Upper lobe of left lung (tissue), 6 donors: ENCODE measurements around the gene ADORA3. TPM values are rescaled to one million over a fixed set of nuclear protein-coding genes. Genes with fewer than 3 reads are reported as not detected.
A peak's percentile ranks its signal among the peaks of the same experiment; 100 is the strongest.

Experiments
- ATAC-seq, 2 donors: fragments of 200-7000 bp; cut with Tn5 transposase; one replicate each; pipeline ENCODE4 v1.9.1; 2022; ENCODE audit warnings: mild to moderate bottlenecking in 2 of 2, moderate library complexity in 2 of 2; ENCODE audit not compliant: low FRiP score in 2 of 2
- DNase-seq, 2 donors: peaks; one replicate each; pipeline ENCODE4 v3.0.0-alpha.2; 2019 to 2020
- H3K27ac ChIP-seq, 4 donors: fragments of 200-600 bp; sonication (generic); one replicate each; pipeline ENCODE4 v1.5.1; 2016 to 2019
- H3K27me3 ChIP-seq, 4 donors: fragments of 200-600 bp; sonication (generic); one replicate each; pipeline ENCODE4 v1.5.1; 2017 to 2019
- H3K36me3 ChIP-seq, 4 donors: fragments of 200-600 bp; sonication (generic); one replicate each; pipeline ENCODE4 v1.5.1; 2016 to 2019
- H3K4me1 ChIP-seq, 4 donors: fragments of 200-600 bp; sonication (generic); one replicate each; pipeline ENCODE4 v1.5.1; 2018 to 2019
- H3K4me3 ChIP-seq, 4 donors: fragments of 200-600 bp; sonication (generic); one replicate each; pipeline ENCODE4 v1.5.1; 2017 to 2019; ENCODE audit warnings: mild to moderate bottlenecking in 2 of 4, moderate library complexity in 1 of 4
- H3K9me3 ChIP-seq, 4 donors: fragments of 200-600 bp; sonication (generic); one replicate each; pipeline ENCODE4 v1.5.1; 2018 to 2019
- EP300 ChIP-seq, 4 donors: sonication (generic); formaldehyde crosslinking; IDR thresholded peaks; one replicate each; pipeline ENCODE4 v1.5.1; 2017; ENCODE audit warnings: antibody characterized with exemption in 4 of 4, control low read depth in 2 of 4
- POLR2A ChIP-seq, 4 donors: fragments of 450-650 bp; IDR thresholded peaks; one replicate each; pipeline ENCODE4 v1.5.1; 2016 to 2017; ENCODE audit warnings: antibody characterized with exemption in 4 of 4, mild to moderate bottlenecking in 2 of 4
- POLR2AphosphoS5 ChIP-seq, 2 donors: sonication (generic); formaldehyde crosslinking; IDR thresholded peaks; one replicate each; pipeline ENCODE4 v1.5.1; 2017; ENCODE audit warnings: antibody characterized with exemption in 2 of 2
- WGBS, 2 donors: methylation state at CpG; one replicate each; pipeline ENCODE4 v1.1.5; 2017 to 2018; 5-methylcytosine and 5-hydroxymethylcytosine counted together
- total RNA-seq, 6 donors: library from RNA; depleted of rRNA in 4 of 6; stranded (reverse); fragments of >200 nt in 4 of 6; gene quantifications; one replicate each; pipeline versions ENCODE4 v1.1.0 to v1.2.1, GENCODE V29; 2016 to 2021
- TF ChIP-seq, protein P1 (sequence below), 6 experiments: fragments of 450-650 bp in 4 of 6; fragments of 200-600 bp in 2 of 6; sonication (generic) in 2 of 6; IDR thresholded peaks; one replicate each; pipeline ENCODE4 v1.5.1; 2016 to 2019; ENCODE audit warnings: antibody characterized with exemption in 6 of 6
- donor health status: DM: no; HTN: no; CAD: no; lungs with moderate emphysema.
- donor health status: DM: no; HTN: yes; CAD: no; lungs with severe emphysema.

The ADORA3 gene
- total RNA-seq, 6 donors from 2014 or later = 2.1 to 10.0 (median 7.3) TPM

- DNase-seq (peak in 1 of 2 donors; percentile 35), ATAC-seq (no peak)
- Histone ChIP-seq H3K9me3 (no peaks in the 10 kb centered on the region), H3K4me3 (no peak overlapping the region), H3K36me3 (no peaks in the 10 kb centered on the region), H3K27me3 (no peaks in the 10 kb centered on the region), H3K27ac (peak overlapping the region; percentile 67 to 82 (median 80)), H3K4me1 (peaks cover 0 to 10% (median 4%) of the 10 kb centered on the region in 4 donors)
- no peak for TF ChIP-seq POLR2A (IDR thresholded peaks at IDR 0.05)
- TF ChIP-seq, protein P1, sequence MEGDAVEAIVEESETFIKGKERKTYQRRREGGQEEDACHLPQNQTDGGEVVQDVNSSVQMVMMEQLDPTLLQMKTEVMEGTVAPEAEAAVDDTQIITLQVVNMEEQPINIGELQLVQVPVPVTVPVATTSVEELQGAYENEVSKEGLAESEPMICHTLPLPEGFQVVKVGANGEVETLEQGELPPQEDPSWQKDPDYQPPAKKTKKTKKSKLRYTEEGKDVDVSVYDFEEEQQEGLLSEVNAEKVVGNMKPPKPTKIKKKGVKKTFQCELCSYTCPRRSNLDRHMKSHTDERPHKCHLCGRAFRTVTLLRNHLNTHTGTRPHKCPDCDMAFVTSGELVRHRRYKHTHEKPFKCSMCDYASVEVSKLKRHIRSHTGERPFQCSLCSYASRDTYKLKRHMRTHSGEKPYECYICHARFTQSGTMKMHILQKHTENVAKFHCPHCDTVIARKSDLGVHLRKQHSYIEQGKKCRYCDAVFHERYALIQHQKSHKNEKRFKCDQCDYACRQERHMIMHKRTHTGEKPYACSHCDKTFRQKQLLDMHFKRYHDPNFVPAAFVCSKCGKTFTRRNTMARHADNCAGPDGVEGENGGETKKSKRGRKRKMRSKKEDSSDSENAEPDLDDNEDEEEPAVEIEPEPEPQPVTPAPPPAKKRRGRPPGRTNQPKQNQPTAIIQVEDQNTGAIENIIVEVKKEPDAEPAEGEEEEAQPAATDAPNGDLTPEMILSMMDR (IDR thresholded peaks at IDR 0.05) = no peak
- TF ChIP-seq POLR2AphosphoS5 (IDR thresholded peaks at IDR 0.05) = no peak
- no peak for TF ChIP-seq EP300 (IDR thresholded peaks at IDR 0.05)
- 79 to 98% methylated on average over 7 of the region's 7 CpGs for WGBS, 2 donors
Measured at GRCh38 chr1:111491070-111491469, 12.4 kb downstream of the ADORA3 start.

- no peaks in the 10 kb centered on the region for H3K36me3 ChIP-seq
- no peak overlapping the region for H3K4me3 ChIP-seq
- ATAC-seq (no peak), DNase-seq (no peak)
- TF ChIP-seq POLR2A (IDR thresholded peaks at IDR 0.05) (no peak), EP300 (IDR thresholded peaks at IDR 0.05) (no peak), POLR2AphosphoS5 (IDR thresholded peaks at IDR 0.05) (no peak)
- TF ChIP-seq, protein P1 (IDR thresholded peaks at IDR 0.05) = no peak
- peaks cover 0 to 10% (median 4%) of the 10 kb centered on the region in 4 donors for H3K4me1 ChIP-seq
- no peaks in the 10 kb centered on the region for H3K9me3 ChIP-seq
- H3K27me3 ChIP-seq = no peaks in the 10 kb centered on the region
- WGBS, 2 donors = 81 to 87% methylated on average over 4 of the region's 4 CpGs
- peak overlapping the region; percentile 67 to 82 (median 80) for H3K27ac ChIP-seq
Measured at GRCh38 chr1:111490220-111490619, 13.2 kb downstream of the ADORA3 start.

DNA sequence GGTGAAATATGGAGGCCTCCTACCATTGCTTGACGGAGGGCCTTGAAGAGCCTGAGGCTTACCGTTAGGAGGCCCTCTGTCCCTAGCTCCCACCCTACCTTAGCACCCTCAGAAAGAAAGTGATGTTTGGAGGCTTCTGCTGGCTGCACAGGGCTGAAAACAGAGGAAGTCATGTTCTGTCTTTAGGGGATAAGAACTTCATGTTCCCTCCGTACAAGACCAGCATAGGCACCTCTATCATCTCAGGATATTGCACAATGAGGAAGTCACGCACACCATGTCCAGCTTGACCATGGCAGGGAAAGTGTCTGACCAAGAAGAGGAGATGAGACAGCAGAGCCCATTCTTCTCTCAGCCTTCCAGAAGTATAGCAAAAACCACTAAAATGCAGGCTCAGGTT is 13.8 kb downstream of the ADORA3 start:
- WGBS, 2 donors = 57 to 62% methylated on average over 4 of the region's 4 CpGs
- Histone ChIP-seq H3K9me3 (no peaks in the 10 kb centered on the region), H3K4me1 (peaks cover 0 to 10% (median 4%) of the 10 kb centered on the region in 4 donors), H3K36me3 (no peaks in the 10 kb centered on the region), H3K27ac (peak overlapping the region; percentile 67 to 82 (median 80)), H3K4me3 (no peak overlapping the region), H3K27me3 (no peaks in the 10 kb centered on the region)
- ATAC-seq = peak; percentile 73 to 86
- peak in 1 of 2 donors; percentile 64 for DNase-seq
- TF ChIP-seq POLR2AphosphoS5 (IDR thresholded peaks at IDR 0.05) (peak; percentile 85 to 88), EP300 (IDR thresholded peaks at IDR 0.05) (peak in 3 of 4 donors; percentile 65 to 98 (median 75)), POLR2A (IDR thresholded peaks at IDR 0.05) (peak in 1 of 4 donors; percentile 79)
- TF ChIP-seq, protein P1 (IDR thresholded peaks at IDR 0.05) = no peak

GRCh38 chr1:111488669-111489068 is 14.8 kb downstream of the ADORA3 start:
- Histone ChIP-seq H3K27ac (peak overlapping the region in 3 of 4 donors; percentile 32 to 82 (median 81)), H3K9me3 (no peaks in the 10 kb centered on the region), H3K4me1 (peaks cover 0 to 10% (median 4%) of the 10 kb centered on the region in 4 donors), H3K4me3 (no peak overlapping the region), H3K36me3 (no peaks in the 10 kb centered on the region), H3K27me3 (no peaks in the 10 kb centered on the region)
- 92 to 95% methylated on average over 9 of the region's 9 CpGs for WGBS, 2 donors
- no peak for DNase-seq
- TF ChIP-seq POLR2A (IDR thresholded peaks at IDR 0.05) (peak in 1 of 4 donors; percentile 59), EP300 (IDR thresholded peaks at IDR 0.05) (no peak)
- no peak for ATAC-seq

DNA sequence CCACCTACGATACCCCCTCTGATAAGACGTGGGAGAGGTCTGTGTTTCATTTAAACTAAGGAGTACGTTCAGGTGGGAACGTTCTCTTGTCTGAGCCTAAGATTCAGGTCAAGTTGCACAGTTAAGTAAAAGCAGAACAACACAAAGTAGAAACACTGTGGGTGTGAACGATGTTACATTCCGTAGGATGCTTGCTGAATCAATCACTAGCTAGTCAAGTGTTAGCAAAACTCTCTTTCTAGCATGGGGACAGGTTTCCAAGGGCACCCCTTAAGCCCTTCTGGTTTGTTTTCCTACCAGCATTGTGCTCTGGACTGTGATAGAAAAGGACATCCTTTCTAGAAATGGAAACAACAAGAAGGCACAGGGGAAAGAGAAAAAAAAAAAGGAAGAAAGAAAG is 16.3 kb downstream of the ADORA3 start:
- H3K27ac ChIP-seq = peak overlapping the region in 1 of 4 donors; percentile 30
- no peak overlapping the region for H3K4me3 ChIP-seq
- no peaks in the 10 kb centered on the region for H3K27me3 ChIP-seq
- WGBS, 2 donors = 78 to 79% methylated on average over 6 of the region's 6 CpGs
- ATAC-seq = no peak
- no peaks in the 10 kb centered on the region for H3K36me3 ChIP-seq
- DNase-seq = no peak
- no peaks in the 10 kb centered on the region for H3K9me3 ChIP-seq
- TF ChIP-seq EP300 (IDR thresholded peaks at IDR 0.05) = no peak
- no peak for TF ChIP-seq POLR2AphosphoS5 (IDR thresholded peaks at IDR 0.05)
- TF ChIP-seq, protein P1 (IDR thresholded peaks at IDR 0.05) = no peak
- TF ChIP-seq POLR2A (IDR thresholded peaks at IDR 0.05) = no peak
- H3K4me1 ChIP-seq = peaks cover 0 to 10% (median 4%) of the 10 kb centered on the region in 4 donors
